Germinal center (tissue), 1 donor: ENCODE data around the gene CDH13.

ENCODE experiments used
- DNase-seq: peaks from one replicate; pipeline ENCODE4 v3.0.0; 2012; ENCODE audit warnings: mixed read lengths, low spot score

The CDH13 gene

DNA sequence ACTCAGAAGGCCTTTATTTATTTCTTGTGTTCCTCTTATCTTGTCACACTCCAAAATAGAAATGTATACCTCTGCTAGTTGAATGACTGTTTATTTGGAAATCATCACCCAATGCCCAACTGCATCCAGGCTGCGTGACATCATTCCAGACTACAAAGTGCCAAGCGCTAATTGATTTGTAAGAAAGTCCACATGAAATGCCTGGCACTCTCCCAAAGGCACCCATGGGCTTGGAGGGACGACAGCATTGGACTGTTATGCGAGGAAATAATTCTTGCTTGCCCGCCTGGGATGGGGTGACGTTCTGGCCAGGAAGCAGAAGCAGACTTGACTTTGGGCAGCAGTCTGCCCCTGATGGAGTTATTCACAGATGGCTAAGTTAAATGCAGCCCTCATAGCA, 165.9 kb downstream of the CDH13 start:
- DNase-seq, result no peak

- no peak for DNase-seq
These were observed 166.9 kb downstream of the CDH13 start for GRCh38 chr16:82793528-82794245.

DNA sequence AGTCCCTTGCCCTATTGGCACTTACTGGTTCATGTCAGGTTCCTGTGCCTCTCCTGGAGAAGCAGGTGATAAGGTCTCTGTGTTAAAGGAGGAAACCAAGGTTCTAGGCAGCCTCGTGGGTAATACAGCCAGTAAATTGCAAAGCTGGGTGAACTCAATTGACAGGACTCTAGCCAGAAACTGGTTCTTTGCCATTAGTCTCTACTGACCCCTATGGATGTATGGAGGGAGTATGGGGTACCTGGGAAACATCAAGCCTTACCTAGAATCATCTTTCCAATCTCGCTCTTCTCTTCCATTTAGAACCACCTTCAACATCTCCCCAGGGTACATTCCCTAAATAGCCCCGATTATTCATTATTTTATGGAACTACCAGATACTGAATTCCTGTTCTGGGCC, 169.3 kb downstream of the CDH13 start:
- DNase-seq, result no peak

DNA sequence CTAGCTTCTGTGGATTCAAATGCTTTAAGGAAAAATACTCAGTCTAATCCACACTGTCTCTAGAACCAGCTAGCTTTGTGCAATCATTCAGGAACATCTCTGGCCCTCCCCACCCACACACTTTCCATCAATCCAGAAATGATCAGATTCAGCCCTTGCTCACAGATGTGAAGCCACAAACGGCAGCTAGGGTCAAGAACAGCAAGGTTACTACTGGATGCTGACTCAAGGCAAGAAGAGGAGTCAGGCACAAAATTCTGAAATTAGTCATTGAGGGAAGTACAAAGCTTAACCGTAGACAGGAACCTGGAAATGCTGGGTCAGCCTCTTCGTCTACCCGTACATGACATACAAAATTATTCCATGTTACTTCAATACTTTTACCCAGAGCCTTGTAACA, 174.6 kb downstream of the CDH13 start:
- no peak for DNase-seq

DNA sequence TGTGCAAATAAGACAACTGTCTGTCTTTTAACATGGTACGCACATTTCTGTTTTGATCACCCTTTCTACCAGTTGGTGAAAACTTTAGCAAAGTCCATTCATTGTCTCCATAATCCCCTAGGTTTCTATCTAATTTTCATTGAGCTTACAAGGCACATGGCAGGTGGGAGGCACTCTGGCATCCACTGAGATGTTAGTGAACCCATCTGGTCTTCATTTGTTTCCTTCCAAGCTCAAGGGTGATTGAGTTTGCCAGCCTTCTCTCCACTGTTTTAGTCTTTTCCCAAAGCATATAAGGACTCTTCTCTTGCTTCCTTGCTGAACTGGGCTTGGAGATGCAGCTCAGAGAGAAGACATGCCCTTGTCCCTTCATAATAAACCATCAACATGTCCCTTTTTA, 179.1 kb downstream of the CDH13 start:
- no peak for DNase-seq

GRCh38 chr16:82807311-82807710, 180.5 kb downstream of the CDH13 start:
- no peak for DNase-seq

DNA sequence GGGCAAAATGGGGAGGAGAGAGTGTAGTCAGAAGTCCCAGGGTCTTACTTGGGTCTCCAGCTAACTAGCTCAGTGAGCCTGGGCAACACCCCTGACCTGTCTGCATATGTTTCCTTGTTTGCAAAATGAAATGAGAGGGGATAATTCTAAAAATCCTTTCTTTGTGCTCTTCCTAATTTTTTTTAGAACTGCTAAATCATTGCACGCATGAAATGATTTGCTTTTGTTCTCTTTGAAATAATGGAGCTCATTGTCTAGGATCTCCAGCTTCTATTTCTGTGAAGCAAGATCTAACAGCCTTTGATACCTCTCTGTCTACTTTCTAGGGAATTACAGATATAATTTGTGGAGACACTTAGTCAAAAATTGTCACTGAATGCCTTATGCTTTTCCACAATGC, 181.3 kb downstream of the CDH13 start:
- no peak for DNase-seq

DNA sequence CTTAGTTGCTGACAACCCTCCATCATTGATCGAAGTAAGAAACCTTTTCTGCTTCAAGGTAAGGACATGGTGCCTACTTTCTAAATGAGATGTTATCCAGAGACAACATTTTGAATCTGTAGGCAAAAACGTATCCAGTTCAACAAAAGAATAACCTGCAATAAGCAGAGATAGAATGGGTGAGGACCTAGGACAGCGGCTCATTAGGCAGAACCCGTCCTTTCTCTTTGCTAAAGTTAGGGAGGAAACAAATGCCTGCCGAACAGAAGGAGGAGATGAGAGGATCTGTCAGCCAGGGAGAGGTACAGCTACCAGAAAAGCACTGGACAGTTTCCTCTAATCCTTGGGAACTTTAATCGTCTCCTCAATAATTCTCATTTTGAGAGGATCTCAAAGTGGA, 183.3 kb downstream of the CDH13 start:
- DNase-seq, result no peak

DNA sequence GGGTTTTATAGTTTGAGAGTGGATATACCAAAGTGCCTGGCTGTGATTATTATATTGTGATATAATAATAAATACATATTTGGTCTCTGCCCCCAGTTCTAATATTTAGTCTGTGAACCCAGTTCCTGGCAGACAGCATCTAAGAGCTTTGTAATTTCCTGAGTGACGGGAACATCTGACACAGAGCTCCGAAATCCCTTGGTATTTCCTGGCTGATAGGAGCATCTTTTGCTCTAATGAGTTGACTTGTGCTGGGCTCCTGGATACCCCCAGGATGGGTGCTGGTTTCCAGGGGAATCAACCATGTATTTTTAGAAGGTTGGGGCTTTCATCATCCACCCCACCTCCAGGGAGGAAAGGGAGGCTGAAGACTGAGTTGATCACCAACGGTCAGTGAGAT, 187.3 kb downstream of the CDH13 start:
- no peak for DNase-seq

DNA sequence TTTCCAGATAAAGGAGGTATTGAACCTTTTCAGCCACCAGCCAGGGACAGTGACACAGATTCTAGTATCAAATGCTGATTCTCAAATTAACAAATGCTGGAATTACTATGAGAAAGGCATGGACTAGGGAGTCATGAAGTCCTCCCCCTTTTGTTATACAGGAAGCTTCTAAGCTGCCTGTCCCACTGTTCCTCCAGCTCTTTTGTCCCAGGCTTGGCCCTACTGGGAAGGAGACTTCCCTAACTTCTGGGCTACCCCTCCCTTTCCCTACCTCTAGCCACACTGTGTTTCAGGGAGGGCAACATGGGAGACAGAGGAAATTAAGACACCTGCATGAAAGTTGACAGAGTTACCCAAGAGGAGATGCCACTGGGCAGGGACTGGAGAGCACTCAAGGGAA, 192.5 kb downstream of the CDH13 start:
- DNase-seq, result no peak

DNA sequence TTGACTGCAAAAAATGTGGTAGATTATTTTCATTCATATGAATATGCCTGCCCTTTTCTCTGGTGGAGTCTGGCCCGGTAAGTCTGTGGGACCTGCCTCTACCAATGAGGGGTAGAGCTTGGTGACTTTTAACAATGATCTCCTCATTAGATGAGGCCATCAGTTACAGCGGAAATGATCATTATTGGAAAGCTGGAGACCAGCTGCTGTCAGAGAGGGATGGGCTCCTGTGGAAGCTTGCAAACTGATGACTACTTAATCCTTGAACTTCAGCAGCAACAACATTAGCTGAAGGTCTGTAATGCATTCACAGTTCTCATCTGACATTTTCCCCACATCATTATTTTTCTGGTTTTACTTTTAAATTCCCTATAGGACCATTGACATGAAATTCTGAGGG, 194.1 kb downstream of the CDH13 start:
- DNase-seq, result no peak

DNA sequence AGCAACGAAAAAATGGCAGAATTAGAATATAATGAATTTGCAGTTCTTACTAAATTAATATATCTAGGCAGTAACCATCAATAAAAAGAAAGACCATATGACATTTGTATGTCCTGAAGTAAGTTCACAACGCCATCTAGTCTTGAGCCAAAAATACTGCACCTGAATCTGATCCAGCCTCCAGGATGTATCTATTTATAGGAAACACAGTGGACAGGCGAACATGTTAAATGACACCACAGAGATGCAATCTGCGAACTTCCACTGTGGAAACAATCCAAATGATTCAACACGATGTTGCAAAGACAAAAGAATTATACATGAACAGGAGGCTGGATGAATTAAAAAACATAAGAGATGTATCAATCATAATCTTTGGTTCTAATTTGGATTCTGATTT, 197.6 kb downstream of the CDH13 start:
- DNase-seq, result no peak

- no peak for DNase-seq
These were observed 202.5 kb downstream of the CDH13 start for GRCh38 chr16:82829301-82829700.

DNA sequence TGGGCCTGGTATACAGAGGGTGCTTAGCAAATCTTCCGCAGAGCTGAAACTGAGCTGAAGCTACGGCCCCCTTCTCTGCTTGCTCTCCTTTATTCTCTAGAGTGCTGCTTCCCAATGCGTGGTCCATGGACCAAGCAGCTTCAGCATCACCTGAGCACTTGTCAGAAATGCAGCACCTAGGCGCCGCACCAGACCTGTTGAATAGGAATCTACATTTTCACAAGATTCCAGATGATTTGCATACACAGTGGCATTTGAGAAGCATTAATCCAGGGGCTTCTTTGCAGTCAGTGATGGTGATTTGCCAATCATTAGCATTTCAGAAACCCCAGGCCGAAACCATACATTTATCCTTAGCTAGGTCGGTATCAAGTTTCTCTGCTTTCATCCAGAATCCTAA, 204.2 kb downstream of the CDH13 start:
- no peak for DNase-seq

GRCh38 chr16:82832821-82833220, 206.1 kb downstream of the CDH13 start:
- DNase-seq, result no peak

DNA sequence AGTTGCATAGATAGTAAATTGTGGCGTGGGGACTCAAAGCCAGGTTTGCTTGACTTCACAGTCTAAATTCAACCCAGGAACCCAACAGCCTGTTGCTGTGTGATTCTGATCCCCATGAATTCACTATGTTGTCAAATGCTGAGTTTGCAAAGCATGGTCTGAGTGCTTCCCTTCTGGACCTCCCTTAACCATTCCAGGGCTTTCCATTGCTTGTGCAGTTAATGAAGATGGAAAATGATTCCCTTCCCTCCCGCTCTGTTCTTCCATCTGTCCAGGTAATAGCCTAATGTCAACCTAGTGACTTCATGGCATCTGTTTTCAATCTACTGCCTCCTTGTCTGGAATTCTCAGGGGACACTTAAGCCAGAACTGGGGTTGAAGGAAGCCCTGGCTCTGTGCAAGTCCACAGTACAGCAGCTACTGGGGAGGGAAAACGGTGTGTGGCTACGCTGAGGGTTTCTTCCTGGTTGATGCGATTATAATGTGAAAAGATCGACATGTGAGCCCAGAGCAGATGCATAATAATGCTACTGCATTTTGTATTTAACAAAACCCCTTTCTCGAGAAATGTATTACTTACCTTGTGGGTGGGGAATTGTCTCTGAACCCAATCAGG, 206.7 kb downstream of the CDH13 start:
- no peak for DNase-seq

- DNase-seq, result no peak
These were observed 207.5 kb downstream of the CDH13 start for GRCh38 chr16:82834151-82834815.

GRCh38 chr16:82835487-82836155, 208.9 kb downstream of the CDH13 start:
- no peak for DNase-seq

GRCh38 chr16:82841108-82841507, 214.3 kb downstream of the CDH13 start:
- no peak for DNase-seq

GRCh38 chr16:82843606-82844271, 217.0 kb downstream of the CDH13 start:
- DNase-seq, result no peak

GRCh38 chr16:82845116-82845515, 218.3 kb downstream of the CDH13 start:
- no peak for DNase-seq

GRCh38 chr16:82846806-82847205, 220.0 kb downstream of the CDH13 start:
- no peak for DNase-seq
